DMS153 treated with DMSO at 0.1 percent for 48 hours (cell line): Measurements from ENCODE around the gene CAPN2.
A peak's percentile ranks its signal among the peaks of the same experiment; 100 is the strongest.
"Not testable (repeated sequence)": the region's sequence is repeated elsewhere in the genome, so short reads cannot be mapped to it uniquely, and the experiment has no call there.

Source experiments
- DNase-seq: peaks from one replicate; lab custom pipeline; 2025; ENCODE audit not compliant: unreplicated experiment; lab: John Stamatoyannopoulos, UW

CAPN2 gene

GRCh38 chr1:223784541-223784940, 72.2 kb downstream of the CAPN2 start:
- no peak for DNase-seq

GRCh38 chr1:223785808-223786207, 73.5 kb downstream of the CAPN2 start:
- DNase-seq, result no peak

- no peak for DNase-seq
These were observed 76.5 kb downstream of the CAPN2 start for GRCh38 chr1:223788746-223789415.

GRCh38 chr1:223792046-223792445, 79.7 kb downstream of the CAPN2 start:
- no peak for DNase-seq

GRCh38 chr1:223793716-223794115, 81.4 kb downstream of the CAPN2 start:
- no peak for DNase-seq

GRCh38 chr1:223794136-223794880, 82.0 kb downstream of the CAPN2 start:
- DNase-seq, result no peak

- no peak for DNase-seq
These were observed 83.9 kb downstream of the CAPN2 start for GRCh38 chr1:223796210-223796609.

- no peak for DNase-seq
These were observed 89.7 kb downstream of the CAPN2 start for GRCh38 chr1:223802032-223802431.

GRCh38 chr1:223802602-223803001, 90.3 kb downstream of the CAPN2 start:
- no peak for DNase-seq

GRCh38 chr1:223803211-223803610, 90.9 kb downstream of the CAPN2 start:
- DNase-seq, result no peak

- not testable (repeated sequence) for DNase-seq
These were observed 97.6 kb downstream of the CAPN2 start for GRCh38 chr1:223809905-223810304.

- DNase-seq, result no peak
These were observed 98.2 kb downstream of the CAPN2 start for GRCh38 chr1:223810586-223810985.

GRCh38 chr1:223811634-223812101, 99.3 kb downstream of the CAPN2 start:
- DNase-seq, result peak; percentile 41

- no peak for DNase-seq
These were observed 101.3 kb downstream of the CAPN2 start for GRCh38 chr1:223813645-223814044.

- DNase-seq, result no peak
These were observed 102.9 kb downstream of the CAPN2 start for GRCh38 chr1:223815020-223815853.

GRCh38 chr1:223815865-223816264, 103.5 kb downstream of the CAPN2 start:
- no peak for DNase-seq

- DNase-seq, result not testable (repeated sequence)
These were observed 104.9 kb downstream of the CAPN2 start for GRCh38 chr1:223817265-223817664.

GRCh38 chr1:223819730-223820514, 107.6 kb downstream of the CAPN2 start:
- DNase-seq, result no peak

GRCh38 chr1:223820515-223820858, 108.1 kb downstream of the CAPN2 start:
- DNase-seq, result no peak

GRCh38 chr1:223820971-223821370, 108.6 kb downstream of the CAPN2 start:
- DNase-seq, result no peak

- DNase-seq, result no peak
These were observed 111.9 kb downstream of the CAPN2 start for GRCh38 chr1:223824287-223824686.
